Mucosa of rectum (tissue), 2 donors: ENCODE results near the gene C2CD4D.

Experiments used
- H3K27ac ChIP-seq, 2 donors: one replicate each; pipeline ENCODE4 v1.7.0; 2013; ENCODE audit warnings: inconsistent platforms in 2 of 2, low read depth in 2 of 2, low read length in 2 of 2
- H3K27me3 ChIP-seq, 2 donors: one replicate each; pipeline ENCODE4 v1.7.0; 2013; ENCODE audit warnings: low read length in 2 of 2; ENCODE audit not compliant: control insufficient read depth in 2 of 2, insufficient read depth in 2 of 2
- H3K36me3 ChIP-seq, 2 donors: one replicate each; pipeline ENCODE4 v1.7.0; 2013; ENCODE audit warnings: low read length in 2 of 2; ENCODE audit not compliant: control insufficient read depth in 2 of 2, insufficient read depth in 2 of 2
- H3K4me1 ChIP-seq, 2 donors: one replicate each; pipeline ENCODE4 v1.7.0; 2013; ENCODE audit warnings: low read length in 2 of 2, mild to moderate bottlenecking in 1 of 2; ENCODE audit not compliant: control insufficient read depth in 2 of 2, insufficient read depth in 2 of 2
- H3K4me3 ChIP-seq, 2 donors: one replicate each; pipeline ENCODE4 v1.7.0; 2013; ENCODE audit warnings: low read length in 2 of 2
- H3K9ac ChIP-seq, 2 donors: one replicate each; pipeline ENCODE4 v1.7.0; 2013; ENCODE audit warnings: low read length in 2 of 2, low read depth in 1 of 2, mild to moderate bottlenecking in 1 of 2
- H3K9me3 ChIP-seq, 2 donors: one replicate each; pipeline ENCODE4 v1.7.0; 2013; ENCODE audit warnings: low read length in 2 of 2; ENCODE audit not compliant: control insufficient read depth in 2 of 2
- donor health status: healthy.
- donor health status: Normal muscosa, but diverticular disease.

C2CD4D gene

DNA sequence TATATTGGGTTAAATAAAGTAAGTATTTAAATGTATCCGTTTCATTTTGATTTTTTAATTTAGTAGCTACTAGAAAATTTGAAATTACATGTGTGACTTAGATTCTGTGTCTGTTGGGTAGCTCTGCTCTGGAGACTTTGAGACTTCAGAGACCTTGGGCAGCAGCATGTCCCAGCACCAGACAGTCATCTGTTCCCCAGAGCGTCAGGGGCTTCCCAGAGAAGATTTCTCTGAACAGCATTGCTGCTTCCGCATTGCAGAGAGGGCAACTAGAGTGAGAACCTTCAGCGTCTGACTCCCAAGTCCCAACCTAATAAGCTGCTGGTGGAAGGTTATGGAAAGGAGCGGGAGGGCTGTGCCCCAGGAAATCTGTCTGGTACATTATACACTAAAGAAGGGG is 41.0 kb downstream of the C2CD4D start:
- Histone ChIP-seq H3K27me3 (no peaks in the 10 kb centered on the region), H3K4me1 (no peaks in the 10 kb centered on the region), H3K9me3 (no peaks in the 10 kb centered on the region), H3K4me3 (no peak overlapping the region), H3K9ac (no peak overlapping the region), H3K36me3 (peaks cover 0 to 2% of the 10 kb centered on the region in 2 donors), H3K27ac (no peak overlapping the region)

DNA sequence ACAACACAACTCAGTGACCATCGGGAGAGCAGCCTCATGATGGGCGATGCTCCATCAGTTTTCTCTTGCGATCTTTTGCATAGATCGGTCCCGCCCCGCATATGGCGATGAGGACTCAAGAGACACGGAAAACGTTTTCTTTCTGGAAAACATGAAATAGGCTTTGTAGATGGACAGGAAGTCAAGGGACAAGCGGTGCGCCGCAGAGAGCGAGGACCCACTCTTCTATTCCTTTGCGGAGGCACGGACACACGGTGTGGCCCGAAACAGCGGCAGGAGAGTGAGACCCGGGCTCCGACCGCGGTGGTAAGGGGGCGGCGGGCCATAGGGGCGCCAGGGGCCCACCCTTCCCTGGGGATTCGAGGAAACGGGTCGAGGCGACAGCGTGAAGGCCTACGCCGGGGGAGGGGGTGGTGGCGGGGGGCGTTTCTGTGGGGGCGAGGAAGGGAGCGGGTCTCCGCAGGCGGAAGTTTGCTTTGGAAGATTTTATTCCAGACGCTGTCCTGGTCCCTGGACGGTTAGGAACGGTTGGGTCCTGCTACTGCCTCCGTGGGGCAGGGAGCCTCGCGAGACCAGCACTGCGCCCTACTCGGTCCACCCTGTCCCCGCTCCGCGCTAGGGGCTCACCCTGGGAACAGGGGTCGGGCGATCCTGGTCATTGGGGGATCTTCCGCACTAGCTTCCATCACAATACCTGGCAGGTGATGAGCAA is 48.5 kb downstream of the C2CD4D start:
- Histone ChIP-seq H3K4me1 (peaks cover 5 to 14% of the 10 kb centered on the region in 2 donors), H3K36me3 (peaks cover 0 to 2% of the 10 kb centered on the region in 2 donors), H3K4me3 (peak overlapping the region; percentile 82 to 99), H3K27ac (peak overlapping the region; percentile 68 to 74), H3K27me3 (no peaks in the 10 kb centered on the region), H3K9ac (peak overlapping the region; percentile 64 to 77), H3K9me3 (no peaks in the 10 kb centered on the region)

DNA sequence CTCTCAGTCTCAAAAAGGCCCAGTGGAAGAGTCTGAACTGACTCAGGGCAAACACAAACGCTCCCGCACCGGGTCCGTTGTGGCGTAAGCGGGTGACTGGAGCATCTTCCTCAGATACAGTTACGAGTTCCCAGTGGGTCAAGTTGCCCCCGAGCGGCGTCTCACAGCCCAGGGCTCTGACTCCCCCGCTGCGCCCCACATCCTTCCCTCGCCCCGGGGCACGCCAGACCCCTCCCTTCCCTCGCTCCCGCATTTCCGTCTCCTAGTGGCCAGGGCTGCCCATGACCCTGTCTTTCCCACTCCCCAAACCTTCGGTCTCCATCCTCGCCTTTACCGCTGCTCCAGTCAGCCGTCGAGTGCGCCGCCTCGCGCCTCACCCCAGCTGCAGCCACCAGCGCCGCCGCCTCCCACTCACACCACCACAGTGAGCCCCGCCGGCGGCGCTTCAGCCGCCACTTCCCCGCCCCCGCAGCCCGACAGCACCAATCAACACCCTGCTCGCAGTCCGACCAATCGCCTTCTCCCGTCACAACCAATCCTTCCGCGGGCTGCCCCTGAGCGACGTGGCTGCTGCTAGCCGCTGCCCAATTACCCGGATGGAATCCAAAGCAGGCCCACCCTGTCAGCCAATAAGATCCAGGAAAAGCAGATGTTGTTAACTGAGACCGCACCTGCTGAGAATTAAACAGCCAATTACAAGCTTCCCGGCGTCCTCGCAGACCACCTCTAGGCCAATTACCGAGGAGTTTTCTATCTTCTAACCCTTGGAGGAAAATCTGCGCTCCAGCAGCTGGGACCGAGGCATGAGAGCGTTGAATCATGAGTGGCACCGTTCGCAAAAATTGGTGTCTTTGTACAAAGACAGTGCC is 49.3 kb downstream of the C2CD4D start, which contains the start of gene TDRKH:
Gene TDRKH, minus strand, starts transcription at position 430 of the 869 bp plus-strand sequence. CDS start 7,478 bp downstream, outside the sequence.
- Histone ChIP-seq H3K9ac (peak within 1 kb of the TSS; percentile 72 to 78), H3K27ac (peak within 1 kb of the TSS; percentile 68 to 74), H3K27me3 (no peaks in the 10 kb centered on the region), H3K9me3 (no peaks in the 10 kb centered on the region), H3K4me3 (peak within 1 kb of the TSS; percentile 84 to 99), H3K36me3 (peaks cover 0 to 2% of the 10 kb centered on the region in 2 donors), H3K4me1 (peaks cover 5 to 14% of the 10 kb centered on the region in 2 donors)
